Neural progenitor cell (in vitro differentiated cells): ENCODE data around the gene NEK10.

Source experiments
- CTCF ChIP-seq: fragments of 200-600 bp; sonication (generic); IDR thresholded peaks from 2 replicates; pipeline ENCODE4 v1.5.1; 2017; ENCODE audit warnings: antibody characterized with exemption, mild to moderate bottlenecking
- EZH2 ChIP-seq: fragments of 200-600 bp; sonication (generic); IDR thresholded peaks from 2 replicates; pipeline ENCODE4 v1.6.1; 2017; ENCODE audit warnings: antibody characterized with exemption, mild to moderate bottlenecking, moderate library complexity

- no peak for TF ChIP-seq EZH2
- no peak for TF ChIP-seq CTCF
These were observed 279.5 kb downstream of the NEK10 start for GRCh38 chr3:27089645-27090044.
